ENCODE data around the gene BANP.

Gene BANP

DNA sequence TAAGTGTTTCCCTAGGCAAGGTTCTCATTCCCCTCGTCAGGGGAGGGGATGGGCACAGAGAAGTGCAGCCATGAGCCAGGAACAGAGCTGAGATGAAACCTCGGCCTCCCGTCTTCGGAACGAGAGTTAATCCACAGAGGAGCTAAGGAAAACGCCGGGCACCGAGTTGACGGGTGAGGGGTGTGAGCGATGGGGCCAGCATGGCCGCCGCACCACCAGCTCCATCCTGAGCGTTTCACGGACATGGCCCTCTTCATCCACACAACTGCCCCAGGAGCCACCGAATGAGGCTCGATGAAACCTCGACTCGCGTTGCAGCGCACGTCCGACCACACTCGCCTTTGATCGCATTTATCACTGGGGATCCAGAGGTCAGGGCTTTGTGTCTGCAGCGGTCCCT lies 36.4 kb upstream of the BANP start:
- Histone ChIP-seq H3K4me2 (ENCODE audit: insufficient read depth, low read length, poor library complexity, severe bottlenecking) (no peak overlapping the region), H4K91ac (ENCODE audit: low read depth, low read length, poor library complexity) (no peak overlapping the region), H3K4ac (ENCODE audit: low read length) (no peak overlapping the region), H2AFZ (ENCODE audit: low read length) (no peak overlapping the region), H2BK5ac (ENCODE audit: low read length) (no peak overlapping the region), H3K9me3 (replicated peaks in 1 of 2; ENCODE audit: control insufficient read depth in 2 of 2, insufficient read depth in 1 of 2, low read depth in 1 of 2, low read length in 2 of 2) (peaks cover 0 to 2% of the 10 kb centered on the region in 2 donors), H3K4me3 (ENCODE audit: low read length in 2 of 2) (peak overlapping the region in 1 of 2 donors; percentile 54), H2BK120ac (ENCODE audit: low read depth, low read length) (no peak overlapping the region), H3K27ac (replicated peaks; ENCODE audit: low read length) (no peak overlapping the region), H3K18ac (ENCODE audit: low read length) (peak overlapping the region; percentile 38), H4K8ac (ENCODE audit: low read depth, low read length) (no peak overlapping the region), H2AK5ac (ENCODE audit: low read depth, low read length) (no peak overlapping the region), H3K27me3 (ENCODE audit: control insufficient read depth in 3 of 3, insufficient read depth in 3 of 3, low read depth in 1 of 3, low read length in 3 of 3) (peaks cover 0 to 9% (median 0%) of the 10 kb centered on the region in 3 experiments), H3K9ac (ENCODE audit: low read depth, low read length, poor library complexity) (peak overlapping the region; percentile 60), H2BK15ac (ENCODE audit: low read length) (peak overlapping the region; percentile 26), H2BK12ac (ENCODE audit: low read length) (no peak overlapping the region), H3K36me3 (replicated peaks in 1 of 2; ENCODE audit: control insufficient read depth in 2 of 2, insufficient read depth in 2 of 2, low read length in 2 of 2) (no peaks in the 10 kb centered on the region), H3K79me1 (ENCODE audit: low read depth, low read length) (no peaks in the 10 kb centered on the region), H3K4me1 (ENCODE audit: control insufficient read depth in 2 of 2, insufficient read depth in 1 of 2, low read depth in 1 of 2, low read length in 2 of 2) (peaks cover 0 to 2% of the 10 kb centered on the region in 2 donors), H3K14ac (ENCODE audit: low read length) (peak overlapping the region; percentile 71), H3K23ac (ENCODE audit: low read depth, low read length, poor library complexity) (no peak overlapping the region)
- no peak for DNase-seq (ENCODE audit: low spot score)
- no CpG with 5 or more reads among the region's 25 CpGs for WGBS, 2 donors (ENCODE audit: extremely low coverage in 2 of 2, insufficient read length in 2 of 2, insufficient replicate concordance in 1 of 2)

DNA sequence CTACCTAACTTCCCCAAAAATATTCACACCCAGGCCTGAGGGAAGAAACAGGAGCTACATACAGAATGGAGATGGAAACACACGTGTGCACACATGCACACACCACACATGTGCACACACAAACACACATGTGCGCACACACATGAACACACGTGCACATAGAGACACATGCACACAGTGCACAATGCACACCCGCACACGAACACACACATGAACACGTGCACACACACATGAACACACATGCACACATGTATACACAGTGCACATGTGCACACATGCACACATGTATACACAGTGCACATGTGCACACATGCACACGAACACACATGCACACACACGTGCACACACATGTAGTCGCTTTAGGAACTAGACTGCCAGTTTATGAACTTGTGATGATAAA lies 33.7 kb upstream of the BANP start:
- Histone ChIP-seq H2AK5ac (ENCODE audit: low read depth, low read length) (no peak overlapping the region), H3K9ac (ENCODE audit: low read depth, low read length, poor library complexity) (peak overlapping the region; percentile 22), H3K79me1 (ENCODE audit: low read depth, low read length) (no peaks in the 10 kb centered on the region), H2AFZ (ENCODE audit: low read length) (no peak overlapping the region), H3K23ac (ENCODE audit: low read depth, low read length, poor library complexity) (peak overlapping the region; percentile 21), H3K4me2 (ENCODE audit: insufficient read depth, low read length, poor library complexity, severe bottlenecking) (no peak overlapping the region), H3K4me1 (ENCODE audit: control insufficient read depth in 2 of 2, insufficient read depth in 1 of 2, low read depth in 1 of 2, low read length in 2 of 2) (peaks cover 0 to 2% of the 10 kb centered on the region in 2 donors), H4K8ac (ENCODE audit: low read depth, low read length) (no peak overlapping the region), H3K36me3 (replicated peaks in 1 of 2; ENCODE audit: control insufficient read depth in 2 of 2, insufficient read depth in 2 of 2, low read length in 2 of 2) (no peaks in the 10 kb centered on the region), H4K91ac (ENCODE audit: low read depth, low read length, poor library complexity) (no peak overlapping the region), H3K4me3 (ENCODE audit: low read length in 2 of 2) (peak overlapping the region in 1 of 2 donors; percentile 27), H3K27ac (replicated peaks; ENCODE audit: low read length) (no peak overlapping the region), H2BK120ac (ENCODE audit: low read depth, low read length) (no peak overlapping the region), H3K9me3 (replicated peaks in 1 of 2; ENCODE audit: control insufficient read depth in 2 of 2, insufficient read depth in 1 of 2, low read depth in 1 of 2, low read length in 2 of 2) (peaks cover 0 to 2% of the 10 kb centered on the region in 2 donors), H3K27me3 (ENCODE audit: control insufficient read depth in 3 of 3, insufficient read depth in 3 of 3, low read depth in 1 of 3, low read length in 3 of 3) (peaks cover 0 to 9% (median 0%) of the 10 kb centered on the region in 3 experiments), H2BK5ac (ENCODE audit: low read length) (no peak overlapping the region), H2BK12ac (ENCODE audit: low read length) (no peak overlapping the region), H2BK15ac (ENCODE audit: low read length) (no peak overlapping the region), H3K14ac (ENCODE audit: low read length) (no peak overlapping the region), H3K4ac (ENCODE audit: low read length) (no peak overlapping the region), H3K18ac (ENCODE audit: low read length) (peak overlapping the region; percentile 18)
- WGBS, 2 donors (ENCODE audit: extremely low coverage in 2 of 2, insufficient read length in 2 of 2, insufficient replicate concordance in 1 of 2): no CpG with 5 or more reads among the region's 9 CpGs
- DNase-seq (ENCODE audit: low spot score): no peak

DNA sequence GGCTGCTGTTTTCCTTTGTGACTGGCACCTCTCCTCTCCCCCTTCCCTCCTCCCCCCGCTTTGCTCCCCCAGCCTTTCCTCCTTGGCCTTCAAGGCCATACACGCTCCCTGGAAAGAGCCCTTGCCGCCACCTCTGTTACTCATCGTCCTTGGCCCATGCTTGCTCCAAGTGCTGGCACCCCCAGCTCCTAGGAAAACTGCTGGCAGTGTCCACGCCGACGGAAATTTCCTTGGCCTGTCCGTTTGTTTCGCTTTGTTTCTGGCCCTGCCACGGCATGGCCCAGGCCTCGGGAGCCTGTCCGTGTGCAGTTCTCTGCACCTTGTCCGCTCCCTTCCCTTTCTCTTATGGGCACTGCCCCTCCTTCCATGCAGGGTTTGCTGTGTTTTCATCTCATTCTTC lies 32.9 kb upstream of the BANP start:
- Histone ChIP-seq H3K18ac (ENCODE audit: low read length) (no peak overlapping the region), H3K4me1 (ENCODE audit: control insufficient read depth in 2 of 2, insufficient read depth in 1 of 2, low read depth in 1 of 2, low read length in 2 of 2) (peaks cover 0 to 2% of the 10 kb centered on the region in 2 donors), H3K4me3 (ENCODE audit: low read length in 2 of 2) (no peak overlapping the region), H2BK15ac (ENCODE audit: low read length) (no peak overlapping the region), H3K9me3 (replicated peaks in 1 of 2; ENCODE audit: control insufficient read depth in 2 of 2, insufficient read depth in 1 of 2, low read depth in 1 of 2, low read length in 2 of 2) (peaks cover 0 to 2% of the 10 kb centered on the region in 2 donors), H3K23ac (ENCODE audit: low read depth, low read length, poor library complexity) (no peak overlapping the region), H2BK12ac (ENCODE audit: low read length) (no peak overlapping the region), H4K8ac (ENCODE audit: low read depth, low read length) (no peak overlapping the region), H3K14ac (ENCODE audit: low read length) (no peak overlapping the region), H3K27ac (replicated peaks; ENCODE audit: low read length) (no peak overlapping the region), H2AFZ (ENCODE audit: low read length) (no peak overlapping the region), H3K9ac (ENCODE audit: low read depth, low read length, poor library complexity) (no peak overlapping the region), H3K4ac (ENCODE audit: low read length) (no peak overlapping the region), H3K27me3 (ENCODE audit: control insufficient read depth in 3 of 3, insufficient read depth in 3 of 3, low read depth in 1 of 3, low read length in 3 of 3) (peaks cover 0 to 9% (median 0%) of the 10 kb centered on the region in 3 experiments), H3K4me2 (ENCODE audit: insufficient read depth, low read length, poor library complexity, severe bottlenecking) (no peak overlapping the region), H2BK5ac (ENCODE audit: low read length) (no peak overlapping the region), H2BK120ac (ENCODE audit: low read depth, low read length) (no peak overlapping the region), H3K79me1 (ENCODE audit: low read depth, low read length) (no peaks in the 10 kb centered on the region), H2AK5ac (ENCODE audit: low read depth, low read length) (no peak overlapping the region), H4K91ac (ENCODE audit: low read depth, low read length, poor library complexity) (no peak overlapping the region), H3K36me3 (replicated peaks in 1 of 2; ENCODE audit: control insufficient read depth in 2 of 2, insufficient read depth in 2 of 2, low read length in 2 of 2) (no peaks in the 10 kb centered on the region)
- no peak for DNase-seq (ENCODE audit: low spot score)
- no CpG with 5 or more reads among the region's 13 CpGs for WGBS, 2 donors (ENCODE audit: extremely low coverage in 2 of 2, insufficient read length in 2 of 2, insufficient replicate concordance in 1 of 2)

DNA sequence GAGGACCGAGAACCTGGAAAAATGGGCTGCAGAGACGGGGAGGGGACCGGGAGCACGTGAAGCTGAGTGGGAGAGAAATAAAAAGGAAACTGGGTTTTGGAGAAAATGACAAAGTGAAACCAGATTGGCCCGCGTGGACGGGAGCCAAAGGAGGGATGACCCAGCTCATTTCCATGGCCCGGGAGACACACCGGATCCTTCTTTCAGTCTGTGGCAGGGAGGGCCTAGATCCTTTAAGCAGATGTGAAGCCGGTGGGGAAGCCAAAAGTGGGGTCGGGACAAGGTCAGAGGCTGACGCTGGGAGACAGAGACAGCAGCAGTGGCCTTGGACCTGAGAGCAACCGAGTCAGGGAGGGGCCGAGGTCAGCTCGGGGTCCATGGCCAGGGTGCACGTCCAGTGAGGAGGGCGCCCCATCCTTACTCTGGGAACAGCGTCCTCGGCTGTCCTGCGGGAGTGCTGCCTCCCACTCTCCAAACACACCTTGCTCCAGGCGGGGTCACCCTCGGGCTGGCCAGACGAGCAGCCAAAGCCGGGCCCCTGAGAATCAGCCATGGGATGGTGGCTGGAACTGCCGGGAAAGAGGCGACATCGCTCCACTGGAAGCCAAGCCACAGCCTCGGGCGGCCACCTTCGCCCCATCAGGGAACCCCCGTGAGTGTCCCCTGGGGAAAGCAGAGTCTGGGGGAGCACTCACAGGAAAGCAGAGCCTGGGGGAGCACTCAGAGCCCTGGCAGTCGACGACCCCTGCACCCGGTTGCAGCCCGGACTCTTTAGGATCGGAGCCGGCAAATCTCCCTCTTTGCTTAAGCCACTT lies 32.2 kb upstream of the BANP start:
- peaks cover 0 to 2% of the 10 kb centered on the region in 2 donors for H3K9me3 ChIP-seq (replicated peaks in 1 of 2; ENCODE audit: control insufficient read depth in 2 of 2, insufficient read depth in 1 of 2, low read depth in 1 of 2, low read length in 2 of 2)
- no CpG with 5 or more reads among the region's 37 CpGs for WGBS, 2 donors (ENCODE audit: extremely low coverage in 2 of 2, insufficient read length in 2 of 2, insufficient replicate concordance in 1 of 2)
- no peak overlapping the region for H3K4me2 ChIP-seq (ENCODE audit: insufficient read depth, low read length, poor library complexity, severe bottlenecking)
- H2AFZ ChIP-seq (ENCODE audit: low read length): no peak overlapping the region
- no peaks in the 10 kb centered on the region for H3K79me1 ChIP-seq (ENCODE audit: low read depth, low read length)
- no peak overlapping the region for H3K27ac ChIP-seq (replicated peaks; ENCODE audit: low read length)
- DNase-seq (ENCODE audit: low spot score): no peak
- H3K27me3 ChIP-seq (ENCODE audit: control insufficient read depth in 3 of 3, insufficient read depth in 3 of 3, low read depth in 1 of 3, low read length in 3 of 3): peaks cover 0 to 10% (median 0%) of the 10 kb centered on the region in 3 experiments
- H3K4ac ChIP-seq (ENCODE audit: low read length): no peak overlapping the region
- H3K14ac ChIP-seq (ENCODE audit: low read length): no peak overlapping the region
- H3K18ac ChIP-seq (ENCODE audit: low read length): no peak overlapping the region
- H2BK120ac ChIP-seq (ENCODE audit: low read depth, low read length): no peak overlapping the region
- no peak overlapping the region for H4K8ac ChIP-seq (ENCODE audit: low read depth, low read length)
- H3K9ac ChIP-seq (ENCODE audit: low read depth, low read length, poor library complexity): no peak overlapping the region
- peak overlapping the region; percentile 56 for H2AK5ac ChIP-seq (ENCODE audit: low read depth, low read length)
- no peak overlapping the region for H2BK15ac ChIP-seq (ENCODE audit: low read length)
- H2BK12ac ChIP-seq (ENCODE audit: low read length): peak overlapping the region; percentile 41
- no peak overlapping the region for H3K23ac ChIP-seq (ENCODE audit: low read depth, low read length, poor library complexity)
- no peak overlapping the region for H4K91ac ChIP-seq (ENCODE audit: low read depth, low read length, poor library complexity)
- H2BK5ac ChIP-seq (ENCODE audit: low read length): no peak overlapping the region
- no peaks in the 10 kb centered on the region for H3K36me3 ChIP-seq (replicated peaks in 1 of 2; ENCODE audit: control insufficient read depth in 2 of 2, insufficient read depth in 2 of 2, low read length in 2 of 2)
- no peak overlapping the region for H3K4me3 ChIP-seq (ENCODE audit: low read length in 2 of 2)
- H3K4me1 ChIP-seq (ENCODE audit: control insufficient read depth in 2 of 2, insufficient read depth in 1 of 2, low read depth in 1 of 2, low read length in 2 of 2): peaks cover 0 to 2% of the 10 kb centered on the region in 2 donors

All from neuronal stem cell (in vitro differentiated cells).